K562 (cell line): ENCODE data around the gene GRK4. TPM values are rescaled to one million over a fixed set of nuclear protein-coding genes. Genes with fewer than 3 reads are reported as not detected.

Experiments used
- CUX1 ChIP-seq: fragments of 200-800 bp; sonication (Bioruptor generic); IDR thresholded peaks from 2 replicates; pipeline ENCODE4 v1.6.1; 2016; ENCODE audit warnings: missing genetic modification characterization, missing compliant biosample characterization
- DMBX1 ChIP-seq: fragments of 250-450 bp; sonication (Bioruptor Pico); IDR thresholded peaks from 2 replicates; pipeline ENCODE4 v1.8.0; 2022; ENCODE audit warnings: inconsistent platforms, mild to moderate bottlenecking, moderate library complexity, borderline replicate concordance
- DNMT1 ChIP-seq: fragments of 450-650 bp; IDR thresholded peaks from 2 replicates; pipeline ENCODE4 v1.6.1; 2016; ENCODE audit warnings: antibody characterized with exemption, mild to moderate bottlenecking
- FOXA3 ChIP-seq, 2 experiments: fragments of 450-650 bp in 1 of 2; sonication (generic) in 1 of 2; formaldehyde crosslinking; IDR thresholded peaks in 1 of 2; conservative IDR thresholded peaks in 1 of 2; 2 replicates each; pipeline versions ENCODE4 v1.4.0 to v1.8.0; 2020 to 2022; ENCODE audit warnings: mild to moderate bottlenecking in 2 of 2, missing genetic modification reagents in 1 of 2
- SMARCC2 ChIP-seq: fragments of 450-650 bp; IDR thresholded peaks from 2 replicates; pipeline ENCODE4 v1.6.1; 2017; ENCODE audit warnings: antibody characterized with exemption, moderate library complexity, mild to moderate bottlenecking, low read depth
- SNAPC5 ChIP-seq: fragments of 250-450 bp; sonication (Bioruptor Pico); IDR thresholded peaks from 2 replicates; pipeline ENCODE4 v1.8.0; 2021; ENCODE audit warnings: moderate library complexity, mild to moderate bottlenecking, inconsistent platforms
- SRF ChIP-seq, 2 experiments: fragments of 250-450, 450-650 bp in 1 of 2; sonication (Bioruptor Pico) in 1 of 2; sonication (generic) in 1 of 2; formaldehyde crosslinking; IDR thresholded peaks; 2 replicates each; pipeline versions ENCODE4 v1.5.0 to v1.5.1; 2020 to 2022; ENCODE audit warnings: mild to moderate bottlenecking in 1 of 2, missing genetic modification reagents in 1 of 2
- ZMIZ1 ChIP-seq, 2 experiments: fragments of 150-350 bp in 1 of 2; IDR thresholded peaks; 2 replicates each; pipeline ENCODE4 v1.6.1; 2012 to 2016; ENCODE audit warnings: low read depth in 2 of 2, low read length in 2 of 2, mild to moderate bottlenecking in 1 of 2, moderate library complexity in 1 of 2
- polyA plus RNA-seq, 8 experiments: library from polyadenylated mRNA; depleted of rRNA in 4 of 8; stranded (reverse) in 5 of 8; unstranded in 3 of 8; fragments of >200 nt; fragmentation: Nextera tagmentation in 2 of 8; fragmentation: Illumina TruSeq in 1 of 8; extraction: Ambion mirVana in 2 of 8; extraction: Trizol in 1 of 8; gene quantifications; 2 replicates each; pipeline versions ENCODE4 v1.2.1 to v1.2.3, GENCODE V29; 2011 to 2014; ENCODE audit warnings: inconsistent platforms in 1 of 8, missing spikeins in 1 of 8
- total RNA-seq, 7 experiments: library from RNA; depleted of rRNA in 6 of 7; stranded (reverse); fragments of >200 nt in 6 of 7; fragmentation: Illumina TruSeq in 2 of 7; extraction: Trizol in 2 of 7; gene quantifications; 2 replicates each; pipeline versions ENCODE4 v1.2.1 to v1.2.3, GENCODE V29; 2011 to 2021; ENCODE audit warnings: low replicate concordance in 1 of 7

The GRK4 gene
- total and polyA plus RNA-seq, 9 of the 15 experiments (the other 6 are each of a cell fraction or from before 2014, with no cell fraction given) = 1.1 to 4.8 (median 2.6) TPM

- TF ChIP-seq ZMIZ1 (IDR thresholded peaks at IDR 0.05; ENCODE audit: low read depth in 2 of 2, low read length in 2 of 2) (no peak), SMARCC2 (no peak), CUX1 (CRISPR knock-in tag) (no peak), DNMT1 (no peak), DMBX1 (no peak), SNAPC5 (no peak), SRF (CRISPR knock-in tag; IDR thresholded peaks at IDR 0.05) (no peak), FOXA3 (CRISPR knock-in tag; conservative IDR thresholded peaks at IDR 0.05 in 1 of 2, IDR thresholded peaks at IDR 0.05 in 1 of 2) (no peak)
Measured at GRCh38 chr4:3021627-3022026, 58.3 kb downstream of the GRK4 start (continued).
